Measurements from ENCODE around the gene BIN1.
A peak's percentile ranks its signal among the peaks of the same experiment; 100 is the strongest.

BIN1 gene

DNA sequence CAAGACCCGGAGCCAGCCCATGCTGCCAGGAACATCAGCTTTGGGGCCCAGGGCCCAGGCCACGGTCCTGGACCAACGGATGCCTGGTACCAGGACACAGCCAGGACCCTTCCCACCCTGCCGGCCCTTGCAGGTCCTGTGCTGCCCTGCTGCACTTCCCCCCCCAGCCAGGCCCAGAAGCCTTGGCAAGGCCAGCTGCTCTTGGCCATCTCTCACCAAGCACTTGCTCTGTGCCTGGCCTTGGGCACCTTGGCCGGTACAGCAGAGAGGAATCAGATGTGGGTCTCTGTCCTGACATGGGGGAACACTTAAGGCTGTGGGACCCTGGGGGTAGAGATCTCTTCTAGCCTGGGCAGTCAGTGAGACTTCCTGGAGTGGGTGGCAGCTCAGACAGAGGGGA, 28.9 kb downstream of the BIN1 start:
- no peaks in the 10 kb centered on the region for H3K9me3 Mint-ChIP-seq
- peaks cover 3% of the 10 kb centered on the region for H3K36me3 Mint-ChIP-seq (ENCODE audit: low read depth)
- H3K27ac Mint-ChIP-seq: peak overlapping the region; percentile 72 to 95 (median 77)
- peak overlapping the region in 1 of 3 experiments; percentile 39 for H3K4me3 Mint-ChIP-seq
- no peaks in the 10 kb centered on the region for H3K27me3 Mint-ChIP-seq (ENCODE audit: low read depth)
- peaks cover 78% of the 10 kb centered on the region for H3K4me1 Mint-ChIP-seq
- TF ChIP-seq, protein P1, sequence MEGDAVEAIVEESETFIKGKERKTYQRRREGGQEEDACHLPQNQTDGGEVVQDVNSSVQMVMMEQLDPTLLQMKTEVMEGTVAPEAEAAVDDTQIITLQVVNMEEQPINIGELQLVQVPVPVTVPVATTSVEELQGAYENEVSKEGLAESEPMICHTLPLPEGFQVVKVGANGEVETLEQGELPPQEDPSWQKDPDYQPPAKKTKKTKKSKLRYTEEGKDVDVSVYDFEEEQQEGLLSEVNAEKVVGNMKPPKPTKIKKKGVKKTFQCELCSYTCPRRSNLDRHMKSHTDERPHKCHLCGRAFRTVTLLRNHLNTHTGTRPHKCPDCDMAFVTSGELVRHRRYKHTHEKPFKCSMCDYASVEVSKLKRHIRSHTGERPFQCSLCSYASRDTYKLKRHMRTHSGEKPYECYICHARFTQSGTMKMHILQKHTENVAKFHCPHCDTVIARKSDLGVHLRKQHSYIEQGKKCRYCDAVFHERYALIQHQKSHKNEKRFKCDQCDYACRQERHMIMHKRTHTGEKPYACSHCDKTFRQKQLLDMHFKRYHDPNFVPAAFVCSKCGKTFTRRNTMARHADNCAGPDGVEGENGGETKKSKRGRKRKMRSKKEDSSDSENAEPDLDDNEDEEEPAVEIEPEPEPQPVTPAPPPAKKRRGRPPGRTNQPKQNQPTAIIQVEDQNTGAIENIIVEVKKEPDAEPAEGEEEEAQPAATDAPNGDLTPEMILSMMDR (IDR thresholded peaks at IDR 0.05; ENCODE audit: unreplicated experiment in 3 of 3): no peak

DNA sequence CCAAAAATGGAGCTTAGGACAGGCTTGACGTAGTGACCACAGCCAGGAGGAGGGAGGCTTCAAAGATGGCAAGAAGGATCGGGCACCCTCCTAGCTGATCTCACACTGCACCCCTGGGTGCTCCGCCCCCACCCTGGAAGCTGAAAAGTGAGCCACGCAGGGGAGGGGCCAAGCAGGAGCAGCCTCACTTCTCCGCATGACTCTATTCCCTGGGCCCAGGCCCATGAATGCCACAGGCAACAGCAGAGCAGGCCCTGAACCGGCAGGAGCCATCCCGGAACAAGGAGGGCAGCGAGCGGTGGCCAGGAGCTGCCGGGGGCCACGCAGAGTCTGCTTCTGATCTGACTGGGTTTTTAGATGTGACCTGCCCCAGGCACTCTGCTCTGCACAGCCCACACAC, 30.0 kb downstream of the BIN1 start:
- no peak overlapping the region for H3K4me3 Mint-ChIP-seq
- TF ChIP-seq, protein P1 (IDR thresholded peaks at IDR 0.05; ENCODE audit: unreplicated experiment in 3 of 3): no peak

DNA sequence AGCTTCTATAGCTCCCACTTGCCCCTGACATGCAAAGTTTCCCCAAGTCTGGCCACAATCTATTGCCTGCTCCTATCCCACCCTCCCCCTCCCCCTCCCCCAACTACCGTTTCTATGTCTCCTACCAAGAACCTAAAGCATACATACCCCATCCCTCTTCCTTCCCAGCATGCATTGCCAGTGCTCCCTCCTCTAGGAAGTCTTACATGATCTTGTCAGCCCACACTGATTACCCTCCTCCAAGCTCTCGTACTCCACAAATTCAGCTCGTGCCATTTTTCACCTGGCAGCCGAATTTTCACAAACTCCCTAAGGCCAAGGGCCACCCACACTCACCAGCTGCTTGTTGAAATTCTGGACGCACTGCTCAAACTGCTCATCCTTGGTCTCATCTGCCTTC, 30.7 kb downstream of the BIN1 start:
- Mint-ChIP-seq H3K27me3 (ENCODE audit: low read depth) (no peaks in the 10 kb centered on the region), H3K27ac (peak overlapping the region in 2 of 3 experiments; percentile 37 to 77), H3K4me1 (peaks cover 71% of the 10 kb centered on the region), H3K36me3 (ENCODE audit: low read depth) (peaks cover 9% of the 10 kb centered on the region), H3K9me3 (no peaks in the 10 kb centered on the region), H3K4me3 (no peak overlapping the region)
- TF ChIP-seq, protein P1 (IDR thresholded peaks at IDR 0.05; ENCODE audit: unreplicated experiment in 3 of 3): no peak

More for the DNA sequence above, 30.0 kb downstream of the BIN1 start:
- Mint-ChIP-seq H3K9me3 (no peaks in the 10 kb centered on the region), H3K36me3 (ENCODE audit: low read depth) (peaks cover 9% of the 10 kb centered on the region), H3K27me3 (ENCODE audit: low read depth) (no peaks in the 10 kb centered on the region), H3K4me1 (peaks cover 77% of the 10 kb centered on the region), H3K27ac (peak overlapping the region in 2 of 3 experiments; percentile 77 to 86)

- peaks cover 71% of the 10 kb centered on the region for H3K4me1 Mint-ChIP-seq
- H3K27ac Mint-ChIP-seq: peak overlapping the region in 2 of 3 experiments; percentile 37 to 77
- H3K36me3 Mint-ChIP-seq (ENCODE audit: low read depth): peaks cover 9% of the 10 kb centered on the region
- H3K4me3 Mint-ChIP-seq: no peak overlapping the region
- no peaks in the 10 kb centered on the region for H3K9me3 Mint-ChIP-seq
- no peaks in the 10 kb centered on the region for H3K27me3 Mint-ChIP-seq (ENCODE audit: low read depth)
- TF ChIP-seq, protein P1 (IDR thresholded peaks at IDR 0.05; ENCODE audit: unreplicated experiment in 3 of 3): no peak
Observed at GRCh38 chr2:127075821-127076220, 31.1 kb downstream of the BIN1 start.

DNA sequence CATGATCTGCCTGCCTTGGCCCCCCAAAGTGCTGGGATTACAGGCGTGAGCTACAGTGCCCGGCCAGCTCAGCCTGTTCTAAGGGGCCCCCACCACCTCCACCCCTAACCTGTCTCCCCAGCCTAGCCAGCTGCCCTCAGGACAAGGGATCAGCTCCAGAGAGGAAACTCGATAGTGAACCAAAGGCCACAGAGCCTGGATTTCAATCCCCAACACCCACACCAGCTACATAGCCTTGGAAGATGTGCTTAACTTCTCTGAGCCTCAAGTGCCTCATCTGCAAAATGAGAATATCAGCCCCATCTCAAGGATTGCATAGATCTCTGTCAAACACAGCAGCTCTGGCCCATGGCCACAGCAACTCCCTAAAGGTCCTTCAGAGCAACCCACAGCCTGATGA, 32.0 kb downstream of the BIN1 start:
- Mint-ChIP-seq H3K4me1 (peaks cover 65% of the 10 kb centered on the region), H3K4me3 (no peak overlapping the region), H3K27ac (peak overlapping the region in 2 of 3 experiments; percentile 74 to 79), H3K36me3 (ENCODE audit: low read depth) (peaks cover 9% of the 10 kb centered on the region), H3K9me3 (no peaks in the 10 kb centered on the region), H3K27me3 (ENCODE audit: low read depth) (no peaks in the 10 kb centered on the region)
- TF ChIP-seq, protein P1 (IDR thresholded peaks at IDR 0.05; ENCODE audit: unreplicated experiment in 3 of 3): no peak

- no peaks in the 10 kb centered on the region for H3K27me3 Mint-ChIP-seq (ENCODE audit: low read depth)
- peaks cover 59% of the 10 kb centered on the region for H3K4me1 Mint-ChIP-seq
- H3K36me3 Mint-ChIP-seq (ENCODE audit: low read depth): peaks cover 11% of the 10 kb centered on the region
- TF ChIP-seq, protein P1 (IDR thresholded peaks at IDR 0.05; ENCODE audit: unreplicated experiment in 3 of 3): no peak
- H3K4me3 Mint-ChIP-seq: no peak overlapping the region
- no peaks in the 10 kb centered on the region for H3K9me3 Mint-ChIP-seq
- H3K27ac Mint-ChIP-seq: peak overlapping the region; percentile 41 to 79 (median 74)
Observed at GRCh38 chr2:127074358-127074757, 32.6 kb downstream of the BIN1 start.

Data from nephron (organoid).